ENCODE data around the gene SULT2B1.

DNA sequence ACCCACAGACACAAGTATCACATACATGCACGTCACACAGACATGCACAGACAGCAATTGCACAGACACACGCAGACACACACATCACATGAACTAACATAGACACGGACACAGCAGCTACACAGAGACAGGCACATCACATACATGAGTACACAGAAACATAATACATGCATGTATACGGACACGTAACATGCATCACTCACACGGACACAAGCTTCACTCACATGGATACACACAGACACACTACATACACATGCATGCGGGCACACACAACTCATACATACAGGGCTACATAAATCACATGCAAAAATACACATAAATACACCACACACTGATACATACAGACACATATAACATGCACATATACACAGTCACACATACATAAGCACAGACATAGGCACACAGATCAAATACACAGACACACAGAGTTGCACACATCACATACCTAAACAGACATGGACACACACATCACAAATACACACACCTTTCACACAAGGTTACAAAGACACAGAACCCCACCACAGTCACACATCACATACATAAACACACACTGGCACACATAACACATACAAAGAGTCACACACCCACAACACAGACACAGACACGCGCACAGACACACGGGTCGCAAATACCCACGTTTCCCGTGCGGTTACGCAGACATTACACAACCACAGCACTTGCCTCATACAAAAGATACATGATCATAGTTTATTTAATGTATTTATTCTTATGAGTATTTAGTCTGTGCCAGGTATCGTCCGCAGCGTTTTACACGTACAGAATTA is 39.3 kb upstream of the SULT2B1 start:
- TF ChIP-seq, protein P1, sequence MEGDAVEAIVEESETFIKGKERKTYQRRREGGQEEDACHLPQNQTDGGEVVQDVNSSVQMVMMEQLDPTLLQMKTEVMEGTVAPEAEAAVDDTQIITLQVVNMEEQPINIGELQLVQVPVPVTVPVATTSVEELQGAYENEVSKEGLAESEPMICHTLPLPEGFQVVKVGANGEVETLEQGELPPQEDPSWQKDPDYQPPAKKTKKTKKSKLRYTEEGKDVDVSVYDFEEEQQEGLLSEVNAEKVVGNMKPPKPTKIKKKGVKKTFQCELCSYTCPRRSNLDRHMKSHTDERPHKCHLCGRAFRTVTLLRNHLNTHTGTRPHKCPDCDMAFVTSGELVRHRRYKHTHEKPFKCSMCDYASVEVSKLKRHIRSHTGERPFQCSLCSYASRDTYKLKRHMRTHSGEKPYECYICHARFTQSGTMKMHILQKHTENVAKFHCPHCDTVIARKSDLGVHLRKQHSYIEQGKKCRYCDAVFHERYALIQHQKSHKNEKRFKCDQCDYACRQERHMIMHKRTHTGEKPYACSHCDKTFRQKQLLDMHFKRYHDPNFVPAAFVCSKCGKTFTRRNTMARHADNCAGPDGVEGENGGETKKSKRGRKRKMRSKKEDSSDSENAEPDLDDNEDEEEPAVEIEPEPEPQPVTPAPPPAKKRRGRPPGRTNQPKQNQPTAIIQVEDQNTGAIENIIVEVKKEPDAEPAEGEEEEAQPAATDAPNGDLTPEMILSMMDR (IDR thresholded peaks at IDR 0.05): no peak
- TF ChIP-seq EZH2phosphoT487 (IDR thresholded peaks at IDR 0.05) (no peak), EZH2 (IDR thresholded peaks at IDR 0.05) (no peak)
